Right atrium auricular region (tissue), 2 donors: ENCODE results near the gene RNF182. TPM values are rescaled to one million over a fixed set of nuclear protein-coding genes. Genes with fewer than 3 reads are reported as not detected.

Experiments
- DNase-seq: peaks from one replicate; pipeline ENCODE4 v3.0.0-alpha.2; 2019; ENCODE audit warnings: low spot score
- H3K27ac ChIP-seq, 2 donors: fragments of 200-600 bp; sonication (generic); 1 replicate in 1 of 2; 2 replicates in 1 of 2; pipeline ENCODE4 v1.5.1; 2016 to 2019
- H3K27me3 ChIP-seq, 2 donors: fragments of 200-600 bp; sonication (generic); one replicate each; pipeline versions ENCODE4 v1.5.1 to v1.6.0; 2017 to 2019
- H3K36me3 ChIP-seq: fragments of 200-600 bp; sonication (generic); one replicate; pipeline ENCODE4 v1.5.1; 2016
- H3K4me1 ChIP-seq, 2 donors: fragments of 200-600 bp; sonication (generic); one replicate each; pipeline versions ENCODE4 v1.5.1 to v1.6.0; 2017 to 2019
- H3K4me3 ChIP-seq, 2 donors: fragments of 200-600 bp; sonication (generic); 1 replicate in 1 of 2; 2 replicates in 1 of 2; pipeline ENCODE4 v1.5.1; 2017 to 2019; ENCODE audit warnings: mild to moderate bottlenecking in 1 of 2, moderate library complexity in 1 of 2
- H3K9me3 ChIP-seq, 2 donors: fragments of 200-600 bp; sonication (generic); one replicate each; pipeline ENCODE4 v1.5.1; 2019
- total RNA-seq, 2 donors: library from RNA; depleted of rRNA; stranded (reverse); fragments of >200 nt; gene quantifications; one replicate each; pipeline ENCODE4 v1.1.0, GENCODE V29; 2016
- TF ChIP-seq, protein P1 (sequence below), 2 donors: fragments of 200-600 bp; sonication (generic); IDR thresholded peaks; one replicate each; pipeline ENCODE4 v1.5.1; 2019; ENCODE audit warnings: antibody characterized with exemption in 2 of 2

The RNF182 gene
- total RNA-seq, 2 donors from 2014 or later = 0.67 to 0.83 TPM

DNA sequence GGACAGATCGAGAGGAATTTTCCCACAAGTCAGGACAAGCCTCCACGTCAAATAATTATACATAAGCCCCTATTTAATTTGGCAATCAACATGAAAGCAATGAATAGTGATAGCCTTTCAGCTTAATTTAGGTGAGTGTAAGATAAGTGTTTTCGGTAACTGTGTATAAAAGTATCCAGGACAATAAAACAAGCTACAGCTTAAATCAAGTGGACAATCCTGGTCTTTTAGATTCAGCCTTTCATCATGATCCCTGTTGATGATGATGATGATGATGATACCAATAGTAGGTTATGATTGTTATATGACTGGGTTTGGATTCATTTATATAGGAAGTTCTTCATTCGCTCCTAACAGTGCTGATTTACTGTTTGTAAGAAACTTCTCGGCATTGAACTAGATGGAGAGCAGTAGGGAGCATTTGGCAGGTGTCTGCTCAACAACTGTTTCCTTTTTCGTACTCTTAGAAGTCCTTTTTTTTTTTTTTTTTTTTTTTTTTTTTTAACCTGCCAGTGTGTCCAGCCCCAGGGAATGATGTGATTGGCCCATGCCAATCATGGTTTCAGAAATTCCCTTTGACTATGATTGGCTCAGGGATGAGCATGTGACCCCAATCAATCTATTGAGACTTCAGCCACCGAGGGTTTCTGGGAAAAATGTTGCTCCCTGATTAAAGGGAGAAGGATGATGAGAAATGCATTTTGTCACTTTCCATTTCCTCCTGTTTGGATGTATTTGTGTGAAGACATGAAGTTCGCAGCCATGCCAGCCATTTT, 11.3 kb upstream of the RNF182 start:
- TF ChIP-seq, protein P1, sequence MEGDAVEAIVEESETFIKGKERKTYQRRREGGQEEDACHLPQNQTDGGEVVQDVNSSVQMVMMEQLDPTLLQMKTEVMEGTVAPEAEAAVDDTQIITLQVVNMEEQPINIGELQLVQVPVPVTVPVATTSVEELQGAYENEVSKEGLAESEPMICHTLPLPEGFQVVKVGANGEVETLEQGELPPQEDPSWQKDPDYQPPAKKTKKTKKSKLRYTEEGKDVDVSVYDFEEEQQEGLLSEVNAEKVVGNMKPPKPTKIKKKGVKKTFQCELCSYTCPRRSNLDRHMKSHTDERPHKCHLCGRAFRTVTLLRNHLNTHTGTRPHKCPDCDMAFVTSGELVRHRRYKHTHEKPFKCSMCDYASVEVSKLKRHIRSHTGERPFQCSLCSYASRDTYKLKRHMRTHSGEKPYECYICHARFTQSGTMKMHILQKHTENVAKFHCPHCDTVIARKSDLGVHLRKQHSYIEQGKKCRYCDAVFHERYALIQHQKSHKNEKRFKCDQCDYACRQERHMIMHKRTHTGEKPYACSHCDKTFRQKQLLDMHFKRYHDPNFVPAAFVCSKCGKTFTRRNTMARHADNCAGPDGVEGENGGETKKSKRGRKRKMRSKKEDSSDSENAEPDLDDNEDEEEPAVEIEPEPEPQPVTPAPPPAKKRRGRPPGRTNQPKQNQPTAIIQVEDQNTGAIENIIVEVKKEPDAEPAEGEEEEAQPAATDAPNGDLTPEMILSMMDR (IDR thresholded peaks at IDR 0.05) = no peak
- DNase-seq = no peak
- H3K27me3 ChIP-seq = no peaks in the 10 kb centered on the region
- no peak overlapping the region for H3K4me3 ChIP-seq
- H3K9me3 ChIP-seq = no peaks in the 10 kb centered on the region
- no peaks in the 10 kb centered on the region for H3K36me3 ChIP-seq
- no peak overlapping the region for H3K27ac ChIP-seq
- no peaks in the 10 kb centered on the region for H3K4me1 ChIP-seq

DNA sequence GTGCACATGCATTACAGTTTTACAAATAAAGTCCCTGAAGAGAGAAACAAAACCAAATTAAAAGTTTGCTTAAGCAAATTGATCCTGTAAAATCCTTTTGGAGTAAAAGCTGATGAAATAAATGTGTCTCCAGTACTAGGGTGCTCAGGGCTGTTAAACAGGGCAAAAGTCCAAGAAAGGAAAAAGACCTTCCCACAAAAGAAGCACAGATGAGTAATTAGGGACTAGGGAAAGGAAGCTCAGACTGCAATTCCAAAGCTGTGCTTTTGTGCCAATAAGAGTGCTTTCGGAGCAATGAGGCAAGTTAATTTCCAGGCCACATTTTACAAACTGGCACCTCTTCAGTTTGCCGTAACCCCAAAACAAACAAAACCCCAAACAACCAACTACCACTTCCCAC, 10.4 kb upstream of the RNF182 start:
- H3K27ac ChIP-seq = no peak overlapping the region
- no peaks in the 10 kb centered on the region for H3K36me3 ChIP-seq
- no peak overlapping the region for H3K4me3 ChIP-seq
- DNase-seq = no peak
- H3K27me3 ChIP-seq = no peaks in the 10 kb centered on the region
- H3K9me3 ChIP-seq = no peaks in the 10 kb centered on the region
- no peaks in the 10 kb centered on the region for H3K4me1 ChIP-seq
- TF ChIP-seq, protein P1 (IDR thresholded peaks at IDR 0.05) = no peak

DNA sequence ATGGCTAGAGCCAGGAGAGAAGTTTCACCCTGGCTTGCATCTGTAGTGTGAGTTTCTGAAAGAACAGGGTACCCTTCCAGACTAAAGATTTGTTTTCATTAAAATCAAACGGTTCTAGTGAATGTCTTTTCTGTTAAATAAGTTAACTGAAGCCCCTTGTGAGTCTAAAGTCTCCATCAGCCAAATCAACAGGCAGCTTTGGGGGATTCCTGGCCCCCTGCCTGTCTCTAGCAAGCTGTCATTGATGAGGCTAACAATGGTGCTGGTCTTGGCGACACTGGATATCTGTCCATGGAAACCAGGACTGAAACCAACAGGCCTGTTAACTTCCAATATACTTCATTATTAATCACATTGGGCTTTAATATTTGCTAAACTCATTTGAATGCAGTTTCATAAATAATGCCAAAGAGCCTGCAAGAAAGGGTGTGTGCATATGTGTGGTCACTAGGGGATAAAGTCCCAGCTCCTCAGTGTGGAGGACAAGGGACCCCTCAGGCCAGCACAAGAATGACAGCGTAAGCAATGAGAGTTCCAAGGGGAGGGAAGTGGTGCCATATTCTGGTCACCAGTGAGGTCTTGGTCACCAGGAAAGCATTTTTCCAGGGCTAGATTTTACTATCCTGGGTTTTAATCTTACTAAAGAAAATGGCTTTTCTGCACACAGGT, 9.1 kb upstream of the RNF182 start:
- no peak overlapping the region for H3K4me3 ChIP-seq
- H3K36me3 ChIP-seq = no peaks in the 10 kb centered on the region
- TF ChIP-seq, protein P1 (IDR thresholded peaks at IDR 0.05) = no peak
- no peaks in the 10 kb centered on the region for H3K27me3 ChIP-seq
- H3K4me1 ChIP-seq = no peaks in the 10 kb centered on the region
- DNase-seq = no peak
- no peak overlapping the region for H3K27ac ChIP-seq
- no peaks in the 10 kb centered on the region for H3K9me3 ChIP-seq

DNA sequence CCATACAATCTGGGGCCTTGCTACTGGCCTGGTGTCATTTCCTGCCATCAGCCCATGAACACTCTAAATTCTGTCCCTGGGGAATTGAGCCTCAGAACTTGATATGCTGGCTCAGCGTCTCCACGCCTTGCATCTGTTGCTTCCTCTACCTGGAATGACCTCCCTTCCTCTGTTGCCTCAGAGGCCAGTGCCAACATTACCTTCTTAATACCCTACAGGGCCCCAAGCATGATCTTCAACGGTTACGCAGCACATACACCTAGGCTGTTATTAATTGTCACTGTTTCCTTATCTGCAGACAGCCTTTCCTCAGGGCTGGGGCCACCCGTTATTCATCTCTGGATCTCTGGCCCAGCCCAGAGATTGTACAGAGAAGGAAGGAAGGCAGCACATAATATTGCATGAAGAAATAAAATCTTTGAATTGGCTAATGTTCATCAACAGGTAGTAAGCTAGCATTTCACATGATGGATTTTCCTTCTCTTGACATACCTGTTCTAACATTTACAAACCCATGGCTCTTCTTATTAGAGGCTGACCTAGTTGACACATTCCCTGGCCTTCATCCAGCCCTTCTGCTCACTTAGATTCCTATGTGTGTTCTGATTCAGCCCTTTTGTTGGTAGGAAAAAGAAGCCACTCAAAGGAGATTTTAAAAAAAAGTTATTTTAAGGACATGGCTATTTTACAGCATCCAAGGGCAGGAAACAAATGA, 8.4 kb upstream of the RNF182 start:
- no peak overlapping the region for H3K4me3 ChIP-seq
- no peak overlapping the region for H3K27ac ChIP-seq
- no peak for DNase-seq
- H3K27me3 ChIP-seq = no peaks in the 10 kb centered on the region
- H3K9me3 ChIP-seq = no peaks in the 10 kb centered on the region
- H3K4me1 ChIP-seq = no peaks in the 10 kb centered on the region
- no peaks in the 10 kb centered on the region for H3K36me3 ChIP-seq
- TF ChIP-seq, protein P1 (IDR thresholded peaks at IDR 0.05) = no peak

DNA sequence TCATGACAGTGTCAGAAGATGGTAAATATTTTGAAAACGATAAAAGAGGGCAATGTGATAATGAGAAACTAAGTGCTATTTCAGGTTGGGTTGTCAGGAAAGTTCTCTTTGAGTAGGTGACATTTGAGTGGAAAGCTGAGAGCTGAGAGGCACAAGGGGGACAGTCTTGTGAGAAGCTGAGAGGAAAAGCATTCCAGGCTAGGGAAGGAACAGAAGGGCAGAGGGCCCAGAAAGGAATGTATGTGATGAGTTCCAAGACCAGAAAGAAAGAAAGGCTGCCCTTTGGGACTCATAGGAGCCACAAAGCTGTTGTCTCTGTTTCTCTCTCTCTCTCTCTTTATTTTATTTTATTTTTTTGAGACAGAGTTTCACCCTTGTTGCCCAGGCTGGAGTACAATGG, 7.6 kb upstream of the RNF182 start:
- Histone ChIP-seq H3K9me3 (no peaks in the 10 kb centered on the region), H3K4me3 (no peak overlapping the region), H3K27ac (no peak overlapping the region), H3K4me1 (no peaks in the 10 kb centered on the region), H3K36me3 (no peaks in the 10 kb centered on the region), H3K27me3 (no peaks in the 10 kb centered on the region)
- no peak for DNase-seq
- TF ChIP-seq, protein P1 (IDR thresholded peaks at IDR 0.05) = no peak
